ENCODE results near the gene UTP4. TPM values are rescaled to one million over a fixed set of nuclear protein-coding genes. Genes with fewer than 3 reads are reported as not detected.

Gene UTP4
- total and polyA plus RNA-seq, 2 of the 8 experiments (the other 6 are each of a cell fraction or from before 2014, with no cell fraction given) = 101 to 118 TPM

DNA sequence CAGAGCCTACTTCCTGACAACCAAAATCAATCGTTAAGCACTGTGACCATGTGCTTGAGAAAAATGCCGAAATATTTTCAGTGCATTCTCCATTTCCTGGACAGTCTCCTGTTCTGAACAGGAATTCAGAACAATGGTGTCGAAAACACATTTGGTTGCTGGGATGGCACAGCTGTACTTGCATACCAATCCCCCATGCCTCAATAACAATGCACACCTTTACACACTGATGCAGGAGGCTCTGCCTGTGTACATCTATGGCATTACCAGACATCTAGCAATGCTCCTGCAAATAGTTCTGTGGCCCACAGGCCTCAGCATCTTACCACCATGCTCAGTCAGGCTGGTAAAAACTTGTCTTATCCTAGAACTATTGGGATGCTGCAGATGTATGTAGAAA is 6.2 kb upstream of the UTP4 start:
- H2BK120ac ChIP-seq (replicated peaks; ENCODE audit: low read depth, low read length) = no peak overlapping the region
- H2BK15ac ChIP-seq (ENCODE audit: low read length) = no peak overlapping the region
- no peak overlapping the region for H2BK5ac ChIP-seq (ENCODE audit: low read depth, low read length)
- no peak overlapping the region for H2BK12ac ChIP-seq (ENCODE audit: low read depth, low read length)
- no peaks in the 10 kb centered on the region for H3K9me3 ChIP-seq (ENCODE audit: insufficient read depth in 2 of 2, low read depth in 1 of 2, low read length in 1 of 2)
- no peak overlapping the region for H4K91ac ChIP-seq (replicated peaks; ENCODE audit: insufficient read length, low read length)
- no peak overlapping the region for H3K4me3 ChIP-seq (ENCODE audit: extremely low read depth in 1 of 4, insufficient read depth in 2 of 4, low read depth in 3 of 4, low read length in 4 of 4)
- ChIA-PET CTCF (ENCODE audit: partially characterized antibody) (interaction anchor here (6.5 to 12.3 kb wide), 2 partner anchors 14 to 223 kb away, joined by 85 to 174 read pairs; no protein-coding TSS in a partner anchor), POLR2A (ENCODE audit: partially characterized antibody) (interaction anchor here (1.0 to 1.4 kb wide), 3 partner anchors 8 to 25 kb away, joined by 3 to 4 read pairs (median 3); no protein-coding TSS in a partner anchor)
- no peak overlapping the region for H4K8ac ChIP-seq (ENCODE audit: extremely low read depth, insufficient read depth, low read length)
- H3K14ac ChIP-seq (ENCODE audit: insufficient read length) = no peak overlapping the region
- H4K20me1 ChIP-seq (replicated peaks in 1 of 2; ENCODE audit: control insufficient read depth in 1 of 2, insufficient read depth in 2 of 2, low read length in 2 of 2) = peaks cover 0 to 6% of the 10 kb centered on the region in 2 experiments
- no peak overlapping the region for H2BK20ac ChIP-seq (ENCODE audit: low read length)
- no peak overlapping the region for H3K4me2 ChIP-seq (ENCODE audit: insufficient read depth in 1 of 2, low read depth in 2 of 2, low read length in 2 of 2)
- no peak overlapping the region for H3K23ac ChIP-seq (ENCODE audit: insufficient read length)
- H3K27ac ChIP-seq (ENCODE audit: low read depth, low read length) = no peak overlapping the region
- no peak for FAIRE-seq
- peaks cover 2% of the 10 kb centered on the region for H3K23me2 ChIP-seq (ENCODE audit: low read depth, low read length)
- H3K56ac ChIP-seq (replicated peaks; ENCODE audit: insufficient read length, low read depth, low read length) = no peak overlapping the region
- peaks cover 0 to 5% (median under 1%) of the 10 kb centered on the region in 4 experiments; a peak in 3 of 8 replicates for H3K36me3 ChIP-seq (ENCODE audit: control insufficient read depth in 2 of 4, insufficient read depth in 4 of 4, low read length in 3 of 4)
- 88% methylated on average over 3 of the region's 3 CpGs; no CpG with 5 or more reads in 1 of the 2 experiments for WGBS, 2 experiments (ENCODE audit: extremely low coverage in 1 of 2, insufficient coverage in 1 of 2, insufficient read length in 1 of 2, insufficient replicate concordance in 2 of 2, low coverage in 1 of 2, low lambda C conversion rate in 2 of 2, missing lambda C conversion rate in 1 of 2)
- no peak for DNase-seq (ENCODE audit: low read depth in 1 of 2, low spot score in 2 of 2)
- TF ChIP-seq JUN (IDR thresholded peaks at IDR 0.05; ENCODE audit: low read depth, low read length) = no peak
- TF ChIP-seq ZNF274 (IDR thresholded peaks at IDR 0.05; ENCODE audit: borderline replicate concordance, extremely low read depth, low read length) = no peak
- TF ChIP-seq KDM4A (IDR thresholded peaks at IDR 0.05; ENCODE audit: low read depth, low read length, severe bottlenecking) = no peak
- no peak for TF ChIP-seq RXRA (IDR thresholded peaks at IDR 0.05; ENCODE audit: insufficient read depth, low read depth, low read length)
- no peak for TF ChIP-seq NANOG (IDR thresholded peaks at IDR 0.05; ENCODE audit: insufficient read depth, low read depth, low read length, poor library complexity, severe bottlenecking)
- TF ChIP-seq SIRT6 (IDR thresholded peaks at IDR 0.05; ENCODE audit: low read length) = no peak
- no peak for TF ChIP-seq RNF2 (IDR thresholded peaks at IDR 0.05; ENCODE audit: borderline replicate concordance, low read depth, low read length, missing control alignments, poor library complexity, severe bottlenecking)
- TF ChIP-seq, protein P1, sequence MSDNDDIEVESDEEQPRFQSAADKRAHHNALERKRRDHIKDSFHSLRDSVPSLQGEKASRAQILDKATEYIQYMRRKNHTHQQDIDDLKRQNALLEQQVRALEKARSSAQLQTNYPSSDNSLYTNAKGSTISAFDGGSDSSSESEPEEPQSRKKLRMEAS (IDR thresholded peaks at IDR 0.05) = no peak
- no peak for TF ChIP-seq YY1 (IDR thresholded peaks at IDR 0.05; ENCODE audit: low read depth, low read length)
- TF ChIP-seq CBX5 (IDR thresholded peaks at IDR 0.05; ENCODE audit: low read depth, low read length) = no peak
- no peak for TF ChIP-seq CBX8 (IDR thresholded peaks at IDR 0.05; ENCODE audit: borderline replicate concordance, low read depth, low read length)
- no peaks in the 10 kb centered on the region for H3K27me3 ChIP-seq (replicated peaks in 1 of 4; ENCODE audit: control insufficient read depth in 3 of 4, extremely low read depth in 1 of 4, insufficient read depth in 3 of 4, low read length in 3 of 4)
- H3K79me1 ChIP-seq (ENCODE audit: low read depth, low read length) = peaks cover 5% of the 10 kb centered on the region
- H3K9ac ChIP-seq (replicated peaks in 1 of 4; ENCODE audit: extremely low read depth in 1 of 4, low read depth in 3 of 4, low read length in 3 of 4) = no peak overlapping the region
- H3K4me1 ChIP-seq (replicated peaks in 1 of 4; ENCODE audit: control insufficient read depth in 3 of 4, insufficient read depth in 4 of 4, low read length in 3 of 4) = peaks cover 0 to 7% (median 4%) of the 10 kb centered on the region in 4 experiments; a peak in 3 of 7 replicates
- H3K4ac ChIP-seq (replicated peaks; ENCODE audit: insufficient read length, low read depth, low read length) = no peak overlapping the region
- no peak overlapping the region for H3K18ac ChIP-seq (ENCODE audit: extremely low read depth, low read length)
- H2AK5ac ChIP-seq (ENCODE audit: low read depth, low read length) = no peak overlapping the region
- no peak overlapping the region for H2AFZ ChIP-seq (ENCODE audit: low read length)
- H4K5ac ChIP-seq (ENCODE audit: insufficient read length, low read depth, low read length) = no peak overlapping the region
- H3K79me2 ChIP-seq (ENCODE audit: control insufficient read depth in 1 of 2, insufficient read depth in 2 of 2, low read length in 2 of 2) = peaks cover 4 to 55% of the 10 kb centered on the region in 2 experiments; a peak in 3 of 4 replicates

Measured in H1 (cell line).